SK-N-SH (cell line): ENCODE data around the gene MISP3. TPM values are rescaled to one million over a fixed set of nuclear protein-coding genes. Genes with fewer than 3 reads are reported as not detected.

Source experiments
- CTCF ChIA-PET: fragments of 300-600, 350-600 bp; formaldehyde crosslinking; extraction: SDS; loops from one replicate; lab custom pipeline; 2021; lab: Yijun Ruan, JAX
- POLR2A ChIA-PET: fragments of 350-600 bp; sonication (Branson Sonifier 250); formaldehyde crosslinking; extraction: SDS; loops from one replicate; lab custom pipeline; 2020; ENCODE audit warnings: antibody characterized with exemption, inconsistent platforms; lab: Yijun Ruan, JAX
- DNase-seq: peaks from one replicate; pipeline ENCODE4 v3.0.0; 2012
- H2AFZ ChIP-seq: fragments of 200-600 bp; sonication (generic); 2 replicates; pipeline ENCODE4 v1.8.1; 2016; ENCODE audit warnings: antibody characterized with exemption, mild to moderate bottlenecking, low read depth
- H3F3A ChIP-seq: fragments of 200-600 bp; sonication (generic); replicated peaks from 2 replicates; pipeline ENCODE3; 2016; ENCODE audit warnings: antibody characterized with exemption, mild to moderate bottlenecking; ENCODE audit not compliant: insufficient read depth
- H3K27ac ChIP-seq, 2 experiments: fragments of 200-500 bp in 1 of 2; fragments of 200-600 bp in 1 of 2; sonication (Bioruptor generic) in 1 of 2; sonication (generic), shearing (Covaris generic) in 1 of 2; 2 replicates each; pipeline versions ENCODE4 v1.5.1 to v1.6.1; 2014 to 2016; ENCODE audit warnings: low read depth in 2 of 2, inconsistent platforms in 1 of 2, low read length in 1 of 2, mild to moderate bottlenecking in 1 of 2, mixed read lengths in 1 of 2
- H3K27me3 ChIP-seq: fragments of 200-600 bp; sonication (generic), shearing (Covaris generic); 2 replicates; pipeline ENCODE4 v1.6.1; 2016; ENCODE audit warnings: mixed run types; ENCODE audit not compliant: insufficient read depth
- H3K36me3 ChIP-seq, 2 experiments: fragments of 200-500 bp in 1 of 2; fragments of 200-600 bp in 1 of 2; sonication (Bioruptor generic) in 1 of 2; sonication (generic) in 1 of 2; replicated peaks in 1 of 2; 2 replicates each; pipeline versions ENCODE3 to v1.5.1; 2014 to 2016; ENCODE audit warnings: low read length in 1 of 2, mild to moderate bottlenecking in 1 of 2; ENCODE audit not compliant: insufficient read depth in 2 of 2, control insufficient read depth in 1 of 2
- H3K4me1 ChIP-seq, 2 experiments: fragments of 200-500 bp in 1 of 2; fragments of 200-600 bp in 1 of 2; sonication (Bioruptor generic) in 1 of 2; sonication (generic), shearing (Covaris generic) in 1 of 2; 2 replicates each; pipeline versions ENCODE4 v1.5.1 to v1.6.1; 2014 to 2016; ENCODE audit warnings: low read depth in 1 of 2, low read length in 1 of 2, mixed run types in 1 of 2; ENCODE audit not compliant: insufficient read depth in 2 of 2, control insufficient read depth in 1 of 2
- H3K4me2 ChIP-seq: fragments of 200-600 bp; sonication (generic), shearing (Covaris generic); 2 replicates; pipeline ENCODE4 v1.6.1; 2017; ENCODE audit warnings: mixed run types
- H3K4me3 ChIP-seq, 2 experiments: fragments of 200-500 bp in 1 of 2; fragments of 200-600 bp in 1 of 2; sonication (Bioruptor generic) in 1 of 2; sonication (generic), shearing (Covaris generic) in 1 of 2; 2 replicates each; pipeline versions ENCODE4 v1.5.1 to v1.8.1; 2014 to 2016; ENCODE audit warnings: low read depth in 2 of 2, inconsistent platforms in 1 of 2, low read length in 1 of 2, mild to moderate bottlenecking in 1 of 2, mixed read lengths in 1 of 2, moderate library complexity in 1 of 2
- H3K79me2 ChIP-seq: fragments of 200-600 bp; sonication (generic); 2 replicates; pipeline ENCODE4 v1.8.1; 2017; ENCODE audit warnings: mild to moderate bottlenecking; ENCODE audit not compliant: insufficient read depth
- H3K9ac ChIP-seq: fragments of 200-600 bp; sonication (generic); 2 replicates; pipeline ENCODE4 v1.6.1; 2017; ENCODE audit warnings: mixed run types
- H3K9me2 ChIP-seq: fragments of 200-600 bp; sonication (generic); 2 replicates; pipeline ENCODE4 v1.6.1; 2017; ENCODE audit warnings: mixed run types
- H3K9me3 ChIP-seq: fragments of 200-600 bp; sonication (generic); 2 replicates; pipeline ENCODE4 v1.6.1; 2017; ENCODE audit warnings: mixed run types, mild to moderate bottlenecking, moderate library complexity
- H4K20me1 ChIP-seq: fragments of 200-600 bp; sonication (generic); 2 replicates; pipeline ENCODE4 v1.6.1; 2017; ENCODE audit warnings: mild to moderate bottlenecking, mixed run types; ENCODE audit not compliant: insufficient read depth
- CTCF ChIP-seq: fragments of 200-600 bp; sonication (generic); IDR thresholded peaks from 2 replicates; pipeline ENCODE4 v1.6.1; 2017; ENCODE audit warnings: antibody characterized with exemption, mild to moderate bottlenecking, moderate library complexity
- EZH2phosphoT487 ChIP-seq: fragments of 200-600 bp; sonication (generic); IDR thresholded peaks from 2 replicates; pipeline ENCODE4 v1.6.1; 2017; ENCODE audit warnings: low read depth, mixed run types, mild to moderate bottlenecking, antibody characterized with exemption, moderate library complexity, borderline replicate concordance
- FOSL2 ChIP-seq: IDR thresholded peaks from 2 replicates; pipeline ENCODE4 v1.4.0; 2012; ENCODE audit warnings: low read depth, mild to moderate bottlenecking, moderate library complexity, borderline replicate concordance
- FOXJ3 ChIP-seq: sonication (generic); formaldehyde crosslinking; IDR thresholded peaks from 2 replicates; pipeline ENCODE4 v1.5.1; 2020; ENCODE audit warnings: mild to moderate bottlenecking, missing genetic modification reagents
- FOXM1 ChIP-seq: IDR thresholded peaks from 2 replicates; pipeline ENCODE4 v1.4.0; 2012; ENCODE audit warnings: low read depth, mild to moderate bottlenecking
- GABPA ChIP-seq: IDR thresholded peaks from 2 replicates; pipeline ENCODE4 v1.4.0; 2012; ENCODE audit warnings: low read depth, mild to moderate bottlenecking
- IRF3 ChIP-seq: fragments of 150-350 bp; IDR thresholded peaks from 2 replicates; pipeline ENCODE4 v1.6.1; 2016; ENCODE audit warnings: mild to moderate bottlenecking, low read depth, low read length
- MAX ChIP-seq: IDR thresholded peaks from 2 replicates; pipeline ENCODE4 v1.4.0; 2012; ENCODE audit warnings: low read depth
- MEF2A ChIP-seq: IDR thresholded peaks from 2 replicates; pipeline ENCODE4 v1.4.0; 2012; ENCODE audit warnings: low read depth, borderline replicate concordance
- MXI1 ChIP-seq: IDR thresholded peaks from 2 replicates; pipeline ENCODE4 v1.6.1; 2012; ENCODE audit warnings: mild to moderate bottlenecking, low read depth, low read length, improper control_type of control experiment
- NRF1 ChIP-seq: IDR thresholded peaks from 2 replicates; pipeline ENCODE4 v1.6.1; 2012; ENCODE audit warnings: low read depth, mild to moderate bottlenecking, low read length
- PBX3 ChIP-seq: IDR thresholded peaks from 2 replicates; pipeline ENCODE4; 2012
- RAD21 ChIP-seq: IDR thresholded peaks from 2 replicates; pipeline ENCODE4 v1.6.1; 2012; ENCODE audit warnings: mild to moderate bottlenecking, low read length
- RFX5 ChIP-seq: IDR thresholded peaks from 2 replicates; pipeline ENCODE4 v1.6.1; 2012; ENCODE audit warnings: mild to moderate bottlenecking, improper control_type of control experiment, low read length
- SMC3 ChIP-seq: IDR thresholded peaks from 2 replicates; pipeline ENCODE4 v1.6.1; 2012; ENCODE audit warnings: low read depth, low read length, improper control_type of control experiment
- TEAD4 ChIP-seq: IDR thresholded peaks from 2 replicates; pipeline ENCODE4 v1.4.0; 2012; ENCODE audit warnings: mild to moderate bottlenecking, borderline replicate concordance; ENCODE audit not compliant: insufficient read depth
- USF1 ChIP-seq: IDR thresholded peaks from 2 replicates; pipeline ENCODE4 v1.4.0; 2012; ENCODE audit warnings: low read depth, borderline replicate concordance
- YY1 ChIP-seq: IDR thresholded peaks from 2 replicates; pipeline ENCODE4 v1.4.0; 2012; ENCODE audit warnings: low read depth, mild to moderate bottlenecking
- ZBTB33 ChIP-seq: IDR thresholded peaks from 2 replicates; pipeline ENCODE4 v1.4.0; 2012; ENCODE audit warnings: low read depth, borderline replicate concordance
- WGBS: methylation state at CpG from one replicate; pipeline ENCODE4 v1.1.6; 2017; ENCODE audit warnings: low lambda C conversion rate; 5-methylcytosine and 5-hydroxymethylcytosine counted together
- polyA plus RNA-seq, 3 experiments: library from polyadenylated mRNA; depleted of rRNA; stranded (reverse); fragments of >200 nt; gene quantifications; 2 replicates each; pipeline ENCODE4 v1.2.3, GENCODE V29; 2012

The MISP3 gene
- polyA plus RNA-seq, 1 of the 3 experiments (the other 2 are of a cell fraction), result 2.6 TPM

- no peak overlapping the region for H3K9ac ChIP-seq
- 66% methylated on average over 5 of the region's 5 CpGs for WGBS
- ChIA-PET POLR2A (no interaction called here), CTCF (interaction anchor here (1.2 to 8.1 kb wide), 3 partner anchors 9 to 74 kb away, joined by 3 to 146 read pairs (median 22); partner anchors contain the start of genes ASF1B, IL27RA and MISP3)
- TF ChIP-seq GABPA (no peak), NRF1 (no peak), USF1 (no peak), RFX5 (no peak), RAD21 (no peak), EZH2phosphoT487 (no peak), MEF2A (no peak), PBX3 (no peak), FOXM1 (no peak), ZBTB33 (no peak), SMC3 (no peak), IRF3 (no peak), FOSL2 (no peak)
- H3K4me1 ChIP-seq, result peaks cover 6 to 10% of the 10 kb centered on the region in 2 experiments; a peak in 2 of 4 replicates
- H3K4me3 ChIP-seq, result no peak overlapping the region
- H3K27ac ChIP-seq, result no peak overlapping the region
- DNase-seq, result no peak
- H3K9me2 ChIP-seq, result no peaks in the 10 kb centered on the region
- H3K36me3 ChIP-seq, result no peaks in the 10 kb centered on the region
- H3K79me2 ChIP-seq, result no peaks in the 10 kb centered on the region
- H3F3A ChIP-seq, result peaks cover 3% of the 10 kb centered on the region
- no peak overlapping the region for H3K4me2 ChIP-seq
- no peaks in the 10 kb centered on the region for H4K20me1 ChIP-seq
- H3K27me3 ChIP-seq, result no peaks in the 10 kb centered on the region
- H2AFZ ChIP-seq, result no peak overlapping the region
- H3K9me3 ChIP-seq, result no peaks in the 10 kb centered on the region
Measured at GRCh38 chr19:14062558-14062855, 10.1 kb upstream of the MISP3 start.

GRCh38 chr19:14063105-14063504, 9.5 kb upstream of the MISP3 start:
- no peaks in the 10 kb centered on the region for H4K20me1 ChIP-seq
- H3K36me3 ChIP-seq, result no peaks in the 10 kb centered on the region
- H3K9ac ChIP-seq, result no peak overlapping the region
- no peak for DNase-seq
- H3K4me1 ChIP-seq, result peaks cover 6 to 8% of the 10 kb centered on the region in 2 experiments; a peak in 2 of 4 replicates
- no peaks in the 10 kb centered on the region for H3K27me3 ChIP-seq
- no peaks in the 10 kb centered on the region for H3K79me2 ChIP-seq
- H3K9me2 ChIP-seq, result no peaks in the 10 kb centered on the region
- no peak overlapping the region for H3K4me2 ChIP-seq
- POLR2A ChIA-PET, result no interaction called here
- H3K9me3 ChIP-seq, result no peaks in the 10 kb centered on the region
- CTCF ChIA-PET, result interaction anchor here (8.1 kb wide), 1 partner anchor 8 kb away, joined by 146 read pairs; the partner anchor contains the start of gene MISP3
- no peak overlapping the region for H3K4me3 ChIP-seq
- WGBS, result 47% methylated on average over 7 of the region's 7 CpGs
- no peaks in the 10 kb centered on the region for H3F3A ChIP-seq
- H3K27ac ChIP-seq, result no peak overlapping the region
- H2AFZ ChIP-seq, result no peak overlapping the region
- no peak for TF ChIP-seq TEAD4
- TF ChIP-seq FOXJ3 (CRISPR knock-in tag), result no peak
- no peak for TF ChIP-seq CTCF
- no peak for TF ChIP-seq MXI1
- TF ChIP-seq ZBTB33, result no peak
- TF ChIP-seq YY1, result no peak
- no peak for TF ChIP-seq MAX
